PC-3 (cell line): ENCODE measurements around the gene TIMP2. TPM values are rescaled to one million over a fixed set of nuclear protein-coding genes. Genes with fewer than 3 reads are reported as not detected.
"Not testable (repeated sequence)": the region's sequence is repeated elsewhere in the genome, so short reads cannot be mapped to it uniquely, and the experiment has no call there.

Source experiments
- ATAC-seq: fragments of 200-7000 bp; cut with Tn5 transposase; 2 replicates; pipeline ENCODE4 v1.9.1; 2020; ENCODE audit warnings: mild to moderate bottlenecking, moderate library complexity
- BruUV-seq: library from RNA; stranded (reverse); fragments of 400-500 nt; replicated peaks from 2 replicates; lab custom pipeline; 2021; lab: Mats Ljungman, UMichigan
- CTCF ChIA-PET: fragments of 300-600 bp; sonication (Branson Sonifier 250); formaldehyde crosslinking; loops from one replicate; lab custom pipeline; 2022; ENCODE audit warnings: antibody characterized with exemption; lab: Charles Lee
- POLR2A ChIA-PET: fragments of 300-600 bp; sonication (Branson Sonifier 250); formaldehyde crosslinking; loops from one replicate; lab custom pipeline; 2022; ENCODE audit warnings: antibody characterized with exemption; ENCODE audit not compliant: unreplicated experiment; lab: Charles Lee
- DNase-seq: peaks from one replicate; pipeline ENCODE4 v3.0.0-alpha.2; 2015
- H2AFZ ChIP-seq: fragments of 300-600 bp; sonication (generic); 2 replicates; pipeline ENCODE4 v1.6.0; 2016; ENCODE audit warnings: antibody characterized with exemption, low read length
- H3F3A ChIP-seq: fragments of 300-600 bp; sonication (generic); one replicate; pipeline ENCODE4 v1.6.0; 2017; ENCODE audit warnings: antibody characterized with exemption, low read length, control low read depth, mild to moderate bottlenecking; ENCODE audit not compliant: unreplicated experiment
- H3K27ac ChIP-seq: fragments of 300-600 bp; sonication (generic); 2 replicates; pipeline ENCODE4 v1.5.1; 2016; ENCODE audit warnings: mild to moderate bottlenecking, low read length
- H3K27me3 ChIP-seq: fragments of 300-600 bp; sonication (generic); 2 replicates; pipeline ENCODE4 v1.6.1; 2016; ENCODE audit warnings: low read length, mixed read lengths
- H3K36me3 ChIP-seq: fragments of 300-600 bp; sonication (generic); 2 replicates; pipeline ENCODE4 v1.6.1; 2016; ENCODE audit warnings: low read depth, mixed run types, low read length, mixed read lengths
- H3K4me1 ChIP-seq: fragments of 300-600 bp; sonication (generic); 2 replicates; pipeline ENCODE4 v1.5.1; 2016; ENCODE audit warnings: low read length; ENCODE audit not compliant: insufficient read depth
- H3K4me2 ChIP-seq: fragments of 300-600 bp; sonication (generic); 2 replicates; pipeline ENCODE4 v1.6.0; 2016; ENCODE audit warnings: low read length
- H3K4me3 ChIP-seq: fragments of 300-600 bp; sonication (generic); 2 replicates; pipeline ENCODE4 v1.5.1; 2016; ENCODE audit warnings: mild to moderate bottlenecking, low read length, mixed read lengths
- H3K79me2 ChIP-seq: fragments of 300-600 bp; sonication (generic); 2 replicates; pipeline ENCODE4 v1.6.1; 2017; ENCODE audit warnings: low read length, mixed read lengths
- H3K9ac ChIP-seq: fragments of 300-600 bp; sonication (generic); 2 replicates; pipeline ENCODE4 v1.6.0; 2016; ENCODE audit warnings: mild to moderate bottlenecking, low read length
- H3K9me2 ChIP-seq: fragments of 300-600 bp; sonication (generic); replicated peaks from 2 replicates; pipeline ENCODE4 v1.6.1; 2016; ENCODE audit warnings: mixed run types, low read length, mixed read lengths
- H3K9me3 ChIP-seq: fragments of 300-600 bp; sonication (generic); 2 replicates; pipeline ENCODE4 v1.6.1; 2016; ENCODE audit warnings: low read length, mixed read lengths
- H4K20me1 ChIP-seq: fragments of 300-600 bp; sonication (generic); 2 replicates; pipeline ENCODE4 v1.6.1; 2016; ENCODE audit warnings: low read length, mixed read lengths
- EZH2 ChIP-seq: fragments of 300-600 bp; sonication (generic); IDR thresholded peaks from one replicate; pipeline ENCODE4 v1.6.1; 2017; ENCODE audit warnings: antibody characterized with exemption, mild to moderate bottlenecking, low read length; ENCODE audit not compliant: unreplicated experiment
- EZH2phosphoT487 ChIP-seq: fragments of 300-600 bp; sonication (generic); IDR thresholded peaks from 2 replicates; pipeline ENCODE4 v1.6.1; 2018; ENCODE audit warnings: mild to moderate bottlenecking, antibody characterized with exemption, low read length, borderline replicate concordance
- intact Hi-C: fragments of 100-400 bp; cut with micrococcal nuclease; formaldehyde crosslinking; loops from 2 replicates; pipeline ENCODE4 v1.9.0; 2023
- total RNA-seq: library from RNA; depleted of rRNA; stranded (reverse); fragments of >200 nt; gene quantifications from 2 replicates; pipeline ENCODE4 v1.2.3, GENCODE V29; 2014
- TF ChIP-seq, protein P1 (sequence below): fragments of 300-600 bp; sonication (generic); conservative IDR thresholded peaks from 2 replicates; pipeline ENCODE4 v1.5.1; 2017; ENCODE audit warnings: antibody characterized with exemption, low read depth, mild to moderate bottlenecking, low read length

Gene TIMP2
- total RNA-seq, 1 experiment from 2014 or later = 60.1 TPM

DNA sequence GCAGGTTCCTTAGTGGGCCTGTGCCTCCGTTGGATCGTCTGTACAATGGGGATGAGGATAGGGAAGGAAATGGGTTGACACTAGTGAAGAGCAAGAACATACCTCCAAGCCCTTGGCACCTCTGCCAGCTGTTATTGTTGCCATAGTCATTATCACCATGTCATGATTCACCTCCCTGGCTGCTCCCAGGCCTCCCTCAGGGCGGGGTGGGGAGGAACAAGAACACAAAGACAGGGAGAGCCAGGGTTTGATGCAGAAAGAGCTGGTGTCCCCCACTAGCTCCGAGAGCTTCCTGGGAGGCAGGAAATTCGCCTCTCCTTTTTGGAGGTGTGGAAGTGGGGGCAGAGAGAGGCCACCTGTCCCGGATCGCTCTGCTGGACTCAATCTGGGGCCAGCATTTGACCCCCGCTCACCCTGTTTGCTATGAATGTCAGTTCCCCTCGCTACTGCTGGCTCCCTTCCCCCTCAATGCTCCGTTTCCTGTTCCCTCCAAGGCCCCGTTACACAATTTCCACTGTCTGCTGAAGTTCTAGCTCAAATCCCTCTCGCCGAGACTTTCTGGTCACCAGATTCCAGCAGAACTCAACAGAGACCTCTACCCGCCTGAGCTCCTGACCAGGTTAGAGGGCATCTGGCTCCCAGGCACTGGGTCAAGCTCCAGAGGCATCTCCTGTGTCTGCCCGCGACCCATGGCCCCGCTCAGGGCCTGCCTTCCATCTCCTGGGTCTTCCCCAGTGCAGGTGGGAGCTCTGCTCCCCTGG is 9.1 kb downstream of the TIMP2 start:
- BruUV-seq = no TSS peak
- Histone ChIP-seq H3K4me3 (no peak overlapping the region), H3K27me3 (no peaks in the 10 kb centered on the region), H2AFZ (no peak overlapping the region), H3F3A (no peaks in the 10 kb centered on the region), H4K20me1 (no peaks in the 10 kb centered on the region; the same call in 1 of the 2 replicates), H3K9me2 (no peaks in the 10 kb centered on the region), H3K79me2 (peaks cover 60% of the 10 kb centered on the region), H3K4me1 (peaks cover 13% of the 10 kb centered on the region), H3K9me3 (no peaks in the 10 kb centered on the region), H3K9ac (no peak overlapping the region), H3K27ac (no peak overlapping the region; the same call in 1 of the 2 replicates), H3K36me3 (no peaks in the 10 kb centered on the region), H3K4me2 (peak overlapping the region; percentile 38; the same call in 1 of the 2 replicates)
- CTCF ChIA-PET = interaction anchor here (0.6 kb wide), 1 partner anchor 50 kb away, joined by 3 read pairs; no protein-coding TSS in a partner anchor
- DNase-seq (peak; percentile 77), ATAC-seq (peak; percentile 95)
- intact Hi-C loops = no loop called here
- POLR2A ChIA-PET = interaction anchor here (1.1 kb wide), 1 partner anchor 80 kb away, joined by 3 read pairs; no protein-coding TSS in a partner anchor
- no peak for TF ChIP-seq EZH2
- no peak for TF ChIP-seq EZH2phosphoT487
- TF ChIP-seq, protein P1, sequence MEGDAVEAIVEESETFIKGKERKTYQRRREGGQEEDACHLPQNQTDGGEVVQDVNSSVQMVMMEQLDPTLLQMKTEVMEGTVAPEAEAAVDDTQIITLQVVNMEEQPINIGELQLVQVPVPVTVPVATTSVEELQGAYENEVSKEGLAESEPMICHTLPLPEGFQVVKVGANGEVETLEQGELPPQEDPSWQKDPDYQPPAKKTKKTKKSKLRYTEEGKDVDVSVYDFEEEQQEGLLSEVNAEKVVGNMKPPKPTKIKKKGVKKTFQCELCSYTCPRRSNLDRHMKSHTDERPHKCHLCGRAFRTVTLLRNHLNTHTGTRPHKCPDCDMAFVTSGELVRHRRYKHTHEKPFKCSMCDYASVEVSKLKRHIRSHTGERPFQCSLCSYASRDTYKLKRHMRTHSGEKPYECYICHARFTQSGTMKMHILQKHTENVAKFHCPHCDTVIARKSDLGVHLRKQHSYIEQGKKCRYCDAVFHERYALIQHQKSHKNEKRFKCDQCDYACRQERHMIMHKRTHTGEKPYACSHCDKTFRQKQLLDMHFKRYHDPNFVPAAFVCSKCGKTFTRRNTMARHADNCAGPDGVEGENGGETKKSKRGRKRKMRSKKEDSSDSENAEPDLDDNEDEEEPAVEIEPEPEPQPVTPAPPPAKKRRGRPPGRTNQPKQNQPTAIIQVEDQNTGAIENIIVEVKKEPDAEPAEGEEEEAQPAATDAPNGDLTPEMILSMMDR = no peak

DNA sequence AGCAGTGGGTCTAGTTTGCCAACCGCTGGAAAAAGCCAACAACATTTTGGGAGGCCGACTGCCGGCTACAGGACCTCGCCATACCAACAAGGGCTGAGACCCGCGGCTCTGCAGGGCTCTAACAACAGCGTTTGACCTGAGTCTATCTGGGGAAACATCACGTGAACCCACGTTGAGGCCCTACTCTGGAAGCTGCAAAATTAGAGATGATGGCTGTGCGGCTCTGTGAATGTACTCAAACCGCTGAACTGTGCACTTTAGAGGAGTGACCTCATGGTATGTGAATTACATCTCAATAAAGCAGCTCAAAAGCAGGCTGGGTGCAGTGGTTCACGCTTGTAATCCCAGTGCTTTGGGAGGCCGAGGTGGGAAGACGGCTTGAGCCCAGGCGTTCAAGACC is 12.1 kb downstream of the TIMP2 start:
- Histone ChIP-seq H3K9me2 (no peaks in the 10 kb centered on the region), H3K27me3 (no peaks in the 10 kb centered on the region), H3K4me2 (no peak overlapping the region), H3F3A (no peaks in the 10 kb centered on the region), H3K27ac (no peak overlapping the region), H3K36me3 (no peaks in the 10 kb centered on the region), H3K9me3 (no peaks in the 10 kb centered on the region), H2AFZ (no peak overlapping the region), H3K4me3 (no peak overlapping the region), H3K4me1 (peaks cover 13% of the 10 kb centered on the region), H3K79me2 (peaks cover 33% of the 10 kb centered on the region), H4K20me1 (no peaks in the 10 kb centered on the region; the same call in 1 of the 2 replicates), H3K9ac (no peak overlapping the region)
- TF ChIP-seq EZH2 (no peak), EZH2phosphoT487 (no peak)
- ATAC-seq = no peak
- CTCF ChIA-PET = no interaction called here
- intact Hi-C loops = no loop called here
- no peak for DNase-seq
- POLR2A ChIA-PET = no interaction called here
- BruUV-seq = no TSS peak

DNA sequence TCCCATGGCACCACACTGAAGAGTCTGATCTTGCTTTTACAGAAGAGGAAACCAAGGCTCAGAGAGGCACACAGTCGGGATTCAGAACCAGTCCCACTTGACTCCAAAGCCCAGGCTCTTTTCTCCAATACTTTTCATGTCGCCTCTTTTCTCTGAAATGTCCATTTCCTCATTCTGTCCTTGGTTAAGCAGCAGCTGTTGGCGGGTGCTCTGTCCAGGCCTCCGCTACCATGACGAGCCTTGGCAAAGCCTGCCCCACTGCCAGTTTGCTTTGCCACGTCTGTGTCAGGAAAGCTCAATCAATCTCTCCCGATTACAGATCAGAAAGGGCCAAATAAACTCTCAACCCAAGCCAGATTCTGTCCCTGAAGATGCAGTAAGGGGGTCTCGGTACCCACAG is 13.1 kb downstream of the TIMP2 start:
- DNase-seq = no peak
- Histone ChIP-seq H3K9me2 (no peaks in the 10 kb centered on the region), H3K36me3 (no peaks in the 10 kb centered on the region), H4K20me1 (no peaks in the 10 kb centered on the region; the same call in 1 of the 2 replicates), H3K27ac (no peak overlapping the region), H3K4me3 (no peak overlapping the region), H3K4me1 (peaks cover 13% of the 10 kb centered on the region), H2AFZ (no peak overlapping the region), H3K27me3 (no peaks in the 10 kb centered on the region), H3K9ac (no peak overlapping the region), H3K9me3 (no peaks in the 10 kb centered on the region), H3K79me2 (peaks cover 24% of the 10 kb centered on the region), H3F3A (no peaks in the 10 kb centered on the region), H3K4me2 (no peak overlapping the region)
- TF ChIP-seq EZH2phosphoT487 (no peak), EZH2 (no peak)
- TF ChIP-seq, protein P1 = no peak
- intact Hi-C loops = no loop called here
- BruUV-seq = no TSS peak
- ChIA-PET POLR2A (no interaction called here), CTCF (no interaction called here)
- no peak for ATAC-seq

DNA sequence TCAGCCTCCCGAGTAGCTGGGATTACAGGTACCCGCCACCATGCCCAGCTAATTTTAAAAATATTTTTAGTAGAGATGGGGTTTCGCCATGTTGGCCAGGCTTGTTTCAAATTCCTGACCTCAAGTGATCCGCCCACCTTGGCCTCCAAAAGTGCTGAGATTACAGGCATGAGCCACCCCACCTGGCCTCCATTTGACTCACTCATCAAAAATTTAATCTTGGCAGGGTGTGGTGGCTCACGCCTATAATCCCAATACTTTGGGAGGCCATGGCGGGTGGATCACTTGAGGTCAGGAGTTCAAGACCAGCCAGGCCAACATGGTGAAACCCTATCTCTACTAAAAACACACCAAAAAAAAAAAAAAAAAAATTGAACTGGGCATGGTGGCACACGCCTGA is 13.6 kb downstream of the TIMP2 start:
- BruUV-seq, ATAC-seq, H3K9me2 ChIP-seq, CTCF ChIA-PET, H3K9ac ChIP-seq, H2AFZ ChIP-seq, H3K9me3 ChIP-seq, H3K36me3 ChIP-seq, POLR2A ChIA-PET, DNase-seq, H3K4me3 ChIP-seq, H4K20me1 ChIP-seq, H3K27me3 ChIP-seq, H3K27ac ChIP-seq, H3F3A ChIP-seq, H3K4me2 ChIP-seq, intact Hi-C loops: not testable (repeated sequence)
- Histone ChIP-seq H3K4me1 (peaks cover 10% of the 10 kb centered on the region), H3K79me2 (peaks cover 24% of the 10 kb centered on the region)
